H1 (cell line): Measurements from ENCODE around the gene NCR2. TPM values are rescaled to one million over a fixed set of nuclear protein-coding genes. Genes with fewer than 3 reads are reported as not detected.
A peak's percentile ranks its signal among the peaks of the same experiment; 100 is the strongest.

ENCODE experiments used
- ASH2L ChIP-seq: fragments of 200-600, 300-600 bp; sonication (generic); IDR thresholded peaks from one replicate; pipeline ENCODE4 v1.7.1; 2017; ENCODE audit warnings: low read length
- CEBPB ChIP-seq: IDR thresholded peaks from 2 replicates; pipeline ENCODE4 v1.6.1; 2012; ENCODE audit warnings: low read depth, low read length
- CTBP2 ChIP-seq: IDR thresholded peaks from 2 replicates; pipeline ENCODE4 v1.7.0; 2011; ENCODE audit warnings: borderline replicate concordance, mild to moderate bottlenecking, moderate library complexity, mixed read lengths, low read length; ENCODE audit not compliant: insufficient read depth, insufficient read length
- E2F6 ChIP-seq: IDR thresholded peaks from 2 replicates; pipeline ENCODE4 v1.6.1; 2012; ENCODE audit warnings: inconsistent platforms
- EZH2 ChIP-seq: fragments of 200-600 bp; sonication (generic); IDR thresholded peaks from 2 replicates; pipeline ENCODE4 v1.7.1; 2012; ENCODE audit warnings: low read depth, mild to moderate bottlenecking, moderate library complexity, low read length, inconsistent platforms; ENCODE audit not compliant: severe bottlenecking
- MAX ChIP-seq: IDR thresholded peaks from 2 replicates; pipeline ENCODE4 v1.6.1; 2012; ENCODE audit warnings: inconsistent platforms
- RAD21 ChIP-seq, 2 experiments: IDR thresholded peaks in 1 of 2; conservative IDR thresholded peaks in 1 of 2; 2 replicates each; pipeline ENCODE4 v1.6.1; 2011; ENCODE audit warnings: low read depth in 2 of 2, low read length in 2 of 2, improper control_type of control experiment in 1 of 2, inconsistent platforms in 1 of 2, mild to moderate bottlenecking in 1 of 2, moderate library complexity in 1 of 2
- SUZ12 ChIP-seq: fragments of 200-600 bp; sonication (generic); IDR thresholded peaks from 2 replicates; pipeline ENCODE4 v1.6.1; 2012; ENCODE audit warnings: mild to moderate bottlenecking, inconsistent platforms, low read length, moderate library complexity, mixed read lengths
- TBP ChIP-seq: IDR thresholded peaks from 2 replicates; pipeline ENCODE4 v1.6.1; 2011; ENCODE audit warnings: low read depth, low read length, improper control_type of control experiment
- TCF12 ChIP-seq: IDR thresholded peaks from 2 replicates; pipeline ENCODE4 v1.6.1; 2011; ENCODE audit warnings: low read depth, mild to moderate bottlenecking, low read length
- polyA plus RNA-seq, 7 experiments: library from polyadenylated mRNA; depleted of rRNA in 3 of 7; stranded (reverse) in 5 of 7; unstranded in 2 of 7; fragments of >200 nt in 5 of 7; fragments of 200-250 nt in 2 of 7; gene quantifications; 1 replicate in 5 of 7; 2 replicates in 1 of 7; 4 replicates in 1 of 7; pipeline versions ENCODE4 v1.2.1 to v1.2.3, GENCODE V29; 2011 to 2013; ENCODE audit warnings: missing spikeins in 2 of 7, mixed read lengths in 2 of 7
- total RNA-seq: library from RNA; stranded (reverse); fragmentation: NEBNext Ultra II Directional; extraction: Animal tissue kit (Norgen Biotek cat#: 25700); gene quantifications from 2 replicates; pipeline ENCODE4 v1.2.1, GENCODE V29; 2021

Gene NCR2
- total and polyA plus RNA-seq, 2 of the 8 experiments (the other 6 are each of a cell fraction or from before 2014, with no cell fraction given), result not detected

- TF ChIP-seq MAX, result peak; percentile 34; the same call in 1 of the 2 replicates
- no peak for TF ChIP-seq CEBPB
- TF ChIP-seq SUZ12, result peak; percentile 91
- peak; percentile 41; the same call in 1 of the 2 replicates for TF ChIP-seq E2F6
- TF ChIP-seq RAD21 (IDR thresholded peaks at IDR 0.05 in 1 of 2, conservative IDR thresholded peaks at IDR 0.05 in 1 of 2; ENCODE audit: low read depth in 2 of 2, low read length in 2 of 2), result peak; percentile 28 to 30; a peak in 2 of 4 replicates
- peak; percentile 50 for TF ChIP-seq CTBP2
- peak; percentile 81 for TF ChIP-seq EZH2
- TF ChIP-seq TCF12, result no peak
- no peak for TF ChIP-seq ASH2L
- peak; percentile 51; the same call in 1 of the 2 replicates for TF ChIP-seq TBP
- TF ChIP-seq, all 59 proteins: peak for 11
These were observed 36.1 kb downstream of the NCR2 start (continued) for GRCh38 chr6:41371461-41371991.
